Measurements from ENCODE around the gene DNTT.
"Not testable (repeated sequence)": the region's sequence is repeated elsewhere in the genome, so short reads cannot be mapped to it uniquely, and the experiment has no call there.

GRCh38 chr10:96308854-96309253 is 4.6 kb downstream of the DNTT start:
- TF ChIP-seq MYC, CTCF (IDR thresholded peaks at IDR 0.05; ENCODE audit: low read depth, low read length): not testable (repeated sequence)

Data from NB4 (cell line).